H1 (cell line): ENCODE results near the gene ZNF582. TPM values are rescaled to one million over a fixed set of nuclear protein-coding genes. Genes with fewer than 3 reads are reported as not detected.

Source experiments
- CTCF ChIP-seq, 3 experiments: IDR thresholded peaks; 1 replicate in 2 of 3; 2 replicates in 1 of 3; pipeline versions ENCODE4 v1.5.1 to v1.6.1; 2011; ENCODE audit warnings: low read length in 3 of 3, mild to moderate bottlenecking in 3 of 3, inconsistent platforms in 2 of 3, low read depth in 1 of 3, moderate library complexity in 1 of 3; ENCODE audit not compliant: insufficient read depth in 1 of 3; ENCODE audit errors: control extremely low read depth in 1 of 3
- EZH2 ChIP-seq: fragments of 200-600 bp; sonication (generic); IDR thresholded peaks from 2 replicates; pipeline ENCODE4 v1.7.1; 2012; ENCODE audit warnings: low read depth, mild to moderate bottlenecking, moderate library complexity, low read length, inconsistent platforms; ENCODE audit not compliant: severe bottlenecking
- KDM4A ChIP-seq: IDR thresholded peaks from one replicate; pipeline ENCODE4 v1.7.1; 2012; ENCODE audit warnings: low read depth, mild to moderate bottlenecking, moderate library complexity, low read length, inconsistent platforms; ENCODE audit not compliant: severe bottlenecking
- MAFK ChIP-seq: IDR thresholded peaks from 2 replicates; pipeline ENCODE4 v1.6.1; 2012; ENCODE audit warnings: low read depth, mild to moderate bottlenecking, improper control_type of control experiment, low read length
- POLR2A ChIP-seq, 2 experiments: IDR thresholded peaks; 1 replicate in 1 of 2; 2 replicates in 1 of 2; pipeline ENCODE4 v1.6.1; 2011; ENCODE audit warnings: low read depth in 2 of 2, low read length in 2 of 2, mild to moderate bottlenecking in 2 of 2; ENCODE audit errors: control extremely low read depth in 1 of 2
- POLR2AphosphoS5 ChIP-seq: IDR thresholded peaks from 2 replicates; pipeline ENCODE4 v1.6.1; 2011; ENCODE audit warnings: low read depth, low read length
- POU5F1 ChIP-seq: IDR thresholded peaks from 2 replicates; pipeline ENCODE4 v1.6.1; 2011; ENCODE audit warnings: low read depth, mild to moderate bottlenecking, low read length, moderate library complexity
- RXRA ChIP-seq: IDR thresholded peaks from 2 replicates; pipeline ENCODE4 v1.6.1; 2011; ENCODE audit warnings: low read depth, mild to moderate bottlenecking, low read length, moderate library complexity; ENCODE audit not compliant: insufficient read depth
- SAP30 ChIP-seq: fragments of 300-600 bp; sonication (generic); IDR thresholded peaks from 2 replicates; pipeline ENCODE4 v1.7.1; 2012; ENCODE audit warnings: low read length, moderate library complexity, mild to moderate bottlenecking, inconsistent platforms; ENCODE audit not compliant: insufficient read depth, insufficient replicate concordance
- SP1 ChIP-seq: IDR thresholded peaks from 2 replicates; pipeline ENCODE4 v1.6.1; 2011; ENCODE audit warnings: low read depth, low read length
- SP4 ChIP-seq: IDR thresholded peaks from 2 replicates; pipeline ENCODE4 v1.6.1; 2012; ENCODE audit warnings: low read length, inconsistent platforms
- TAF1 ChIP-seq: IDR thresholded peaks from 2 replicates; pipeline ENCODE4 v1.6.1; 2011; ENCODE audit warnings: mild to moderate bottlenecking, low read depth, low read length
- polyA plus RNA-seq, 7 experiments: library from polyadenylated mRNA; depleted of rRNA in 3 of 7; stranded (reverse) in 5 of 7; unstranded in 2 of 7; fragments of >200 nt in 5 of 7; fragments of 200-250 nt in 2 of 7; gene quantifications; 1 replicate in 5 of 7; 2 replicates in 1 of 7; 4 replicates in 1 of 7; pipeline versions ENCODE4 v1.2.1 to v1.2.3, GENCODE V29; 2011 to 2013; ENCODE audit warnings: missing spikeins in 2 of 7, mixed read lengths in 2 of 7
- total RNA-seq: library from RNA; stranded (reverse); fragmentation: NEBNext Ultra II Directional; extraction: Animal tissue kit (Norgen Biotek cat#: 25700); gene quantifications from 2 replicates; pipeline ENCODE4 v1.2.1, GENCODE V29; 2021

The ZNF582 gene
- total and polyA plus RNA-seq, 2 of the 8 experiments (the other 6 are each of a cell fraction or from before 2014, with no cell fraction given): 3.8 to 5.8 TPM

DNA sequence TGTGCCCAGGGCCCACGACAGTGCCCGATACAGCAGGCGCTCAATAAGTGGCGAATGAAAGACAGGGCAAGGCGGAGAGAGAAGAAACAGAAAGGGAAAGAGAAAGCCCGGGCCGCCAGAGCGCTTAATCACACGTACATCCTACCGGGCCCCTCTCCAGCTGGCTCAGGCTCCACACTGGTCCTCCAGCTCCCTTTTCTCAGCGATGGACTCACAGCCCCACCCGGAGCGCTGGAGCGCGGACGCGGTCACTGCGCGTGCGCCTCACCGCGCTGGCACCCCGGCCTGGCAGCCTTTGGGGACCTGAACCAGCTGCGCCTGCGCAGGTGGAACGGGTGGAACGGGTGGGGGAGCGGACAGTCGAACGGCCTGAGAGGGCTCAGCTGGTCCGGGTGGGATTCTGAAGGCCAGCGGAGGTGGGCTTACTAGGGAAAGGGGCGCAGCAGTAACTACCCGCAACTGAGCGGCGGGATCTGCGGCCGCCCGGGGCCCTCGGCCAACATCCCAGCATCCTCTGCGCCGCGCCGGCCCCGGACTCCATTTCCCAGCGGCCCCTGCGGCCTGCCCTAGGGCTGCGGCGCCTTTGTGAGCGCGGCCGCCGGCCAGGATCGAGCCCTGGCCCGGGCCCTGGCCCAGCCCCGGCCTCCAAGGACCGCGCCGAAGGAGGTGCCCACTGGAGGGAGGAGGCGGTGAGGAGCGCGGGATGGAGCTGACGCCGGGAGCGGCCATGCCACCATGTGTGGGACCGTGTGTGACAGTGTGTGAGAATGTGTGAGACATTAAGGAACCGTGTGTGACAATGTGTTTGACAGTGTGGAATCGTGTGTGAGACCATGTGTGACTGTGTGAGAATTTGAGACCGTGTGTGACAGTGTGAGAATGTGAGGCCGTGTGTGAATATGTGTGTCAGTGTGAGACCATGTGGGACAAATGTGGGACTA is 10.7 kb upstream of the ZNF582 start, which contains the start of gene ZNF583 (continued):
- TF ChIP-seq POLR2A (IDR thresholded peaks at IDR 0.05; ENCODE audit: control extremely low read depth in 1 of 2, low read depth in 2 of 2, low read length in 2 of 2) (peak in 1 of 2 experiments; percentile 86; a peak in 2 of 3 replicates), TAF1 (peak; percentile 91), SP1 (no peak), RXRA (no peak), MAFK (no peak), EZH2 (no peak), POLR2AphosphoS5 (peak; percentile 72), KDM4A (peak; percentile 60), SP4 (no peak), SAP30 (peak; percentile 65), POU5F1 (no peak), CTCF (IDR thresholded peaks at IDR 0.05; ENCODE audit: control extremely low read depth in 1 of 3, insufficient read depth in 1 of 3, low read depth in 1 of 3, low read length in 3 of 3) (no peak)
